Hepatocyte (in vitro differentiated cells): Measurements from ENCODE around the gene ATAD2B.

Source experiments
- CTCF ChIP-seq: fragments of 200-600 bp; sonication (generic); IDR thresholded peaks from 2 replicates; pipeline ENCODE4 v1.5.1; 2016; ENCODE audit warnings: antibody characterized with exemption, mild to moderate bottlenecking; ENCODE audit not compliant: poor library complexity
- EZH2 ChIP-seq: fragments of 200-600 bp; sonication (generic); IDR thresholded peaks from 2 replicates; pipeline ENCODE4 v1.6.1; 2016; ENCODE audit warnings: antibody characterized with exemption, mild to moderate bottlenecking, borderline replicate concordance
- EZH2phosphoT487 ChIP-seq: fragments of 200-600 bp; sonication (generic); IDR thresholded peaks from one replicate; pipeline ENCODE4 v1.6.1; 2018; ENCODE audit warnings: antibody characterized with exemption, mild to moderate bottlenecking, low read depth, moderate library complexity; ENCODE audit not compliant: unreplicated experiment, severe bottlenecking

GRCh38 chr2:23826771-23827170 lies 100.2 kb downstream of the ATAD2B start:
- TF ChIP-seq EZH2 (no peak), CTCF (no peak), EZH2phosphoT487 (no peak)
